ENCODE data around the gene DPP8.
"Not testable (repeated sequence)": the region's sequence is repeated elsewhere in the genome, so short reads cannot be mapped to it uniquely, and the experiment has no call there.

The DPP8 gene

DNA sequence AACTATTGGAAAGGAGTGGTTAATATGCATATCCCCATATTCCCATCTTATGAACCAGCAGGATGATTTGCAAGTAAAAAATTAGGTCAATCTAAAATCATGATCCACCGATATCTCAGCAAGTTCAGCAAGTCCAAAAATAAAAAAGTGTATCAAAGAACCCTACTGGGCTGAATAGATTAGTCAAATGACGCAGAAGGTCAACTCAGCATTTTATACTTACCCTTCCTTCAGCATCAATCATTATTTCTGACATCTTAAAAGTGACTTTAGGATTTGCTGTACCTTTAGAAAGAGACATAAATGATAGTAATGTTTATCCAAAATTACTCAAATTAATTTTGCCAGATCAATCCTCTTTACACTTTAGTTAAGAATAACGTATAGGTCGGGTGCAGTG, 32.6 kb downstream of the DPP8 start:
- no peak overlapping the region for H3K4me3 ChIP-seq (ENCODE audit: low read length)
- no peak for TF ChIP-seq ZNF274 (IDR thresholded peaks at IDR 0.05; ENCODE audit: low read depth, low read length)

DNA sequence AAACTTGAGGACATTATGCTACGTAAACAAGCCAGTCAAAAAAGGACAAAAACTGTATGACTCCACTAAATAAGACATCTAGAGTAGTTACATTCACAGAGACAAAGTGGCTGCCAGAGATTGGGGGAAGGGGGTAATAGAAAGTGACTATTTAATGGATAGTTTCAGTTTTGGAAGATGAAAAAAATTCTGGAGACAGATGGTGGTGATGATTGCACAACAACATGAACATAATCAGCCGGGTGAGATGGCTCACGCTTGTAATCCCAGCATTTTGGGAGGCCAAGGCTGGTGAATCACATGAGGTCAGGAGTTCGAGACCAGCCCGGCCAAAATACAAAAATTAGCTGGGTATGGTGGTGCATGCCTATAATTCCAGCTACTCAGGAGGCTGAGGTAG, 40.6 kb downstream of the DPP8 start:
- no peak for TF ChIP-seq ZNF274 (IDR thresholded peaks at IDR 0.05; ENCODE audit: low read depth, low read length)
- no peak overlapping the region for H3K4me3 ChIP-seq (ENCODE audit: low read length)

GRCh38 chr15:65470866-65471265, 46.6 kb downstream of the DPP8 start:
- no peak for TF ChIP-seq ZNF274 (IDR thresholded peaks at IDR 0.05; ENCODE audit: low read depth, low read length)

DNA sequence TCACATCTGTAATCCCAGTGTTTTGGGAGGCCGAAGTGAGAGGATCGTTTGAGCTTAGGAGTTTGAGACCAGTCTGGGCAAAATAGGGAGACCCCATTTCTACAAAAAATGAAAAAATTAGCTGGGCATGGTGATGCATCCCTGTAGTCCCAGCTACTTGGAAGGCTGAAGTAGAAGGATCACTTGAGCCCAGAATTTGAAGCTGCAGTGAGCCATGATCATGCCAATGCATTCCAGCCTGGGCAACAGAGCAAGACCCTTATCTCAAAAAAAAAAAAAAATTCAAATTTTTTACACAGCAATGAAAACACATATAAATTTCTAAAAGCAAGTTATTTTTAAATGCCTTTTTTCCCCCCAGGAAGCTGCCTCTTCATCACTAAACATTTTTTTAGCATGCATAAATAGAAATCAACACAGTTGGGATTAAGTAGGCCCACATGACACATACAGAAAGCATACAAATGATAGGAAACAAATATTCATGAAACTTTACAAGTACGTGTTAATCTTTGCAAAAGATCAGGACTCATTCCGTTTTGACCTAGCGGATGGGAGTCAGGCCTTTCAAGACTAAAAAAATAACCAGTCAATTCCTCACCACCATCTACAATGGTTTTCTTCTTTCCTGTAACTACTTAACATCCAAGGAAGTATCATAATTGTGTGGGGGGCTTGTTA, 49.1 kb downstream of the DPP8 start:
- no peak for TF ChIP-seq ZNF274 (IDR thresholded peaks at IDR 0.05; ENCODE audit: low read depth, low read length)
- H3K4me3 ChIP-seq (ENCODE audit: low read length) = no peak overlapping the region

More at GRCh38 chr15:65470866-65471265, 46.6 kb downstream of the DPP8 start:
- H3K4me3 ChIP-seq (ENCODE audit: low read length) = no peak overlapping the region

DNA sequence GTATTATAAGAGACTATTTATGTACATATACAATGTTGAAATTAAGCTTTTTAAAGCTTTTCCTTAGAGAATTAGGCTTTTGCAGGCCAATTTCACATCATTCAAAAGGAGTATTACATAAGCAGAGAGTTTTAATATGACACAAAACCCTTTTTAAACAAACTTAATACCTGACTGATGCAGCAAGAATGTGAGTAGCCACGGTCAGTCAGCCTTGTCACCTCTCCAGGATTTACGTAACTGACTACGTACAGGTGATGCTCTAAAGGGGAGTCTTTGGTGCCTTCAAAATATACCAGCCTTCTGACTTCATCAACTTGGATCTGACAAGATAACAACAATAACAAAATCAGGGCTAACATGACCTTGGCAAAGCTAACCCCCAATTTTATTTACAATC, 50.6 kb downstream of the DPP8 start:
- no peak overlapping the region for H3K4me3 ChIP-seq (ENCODE audit: low read length)

DNA sequence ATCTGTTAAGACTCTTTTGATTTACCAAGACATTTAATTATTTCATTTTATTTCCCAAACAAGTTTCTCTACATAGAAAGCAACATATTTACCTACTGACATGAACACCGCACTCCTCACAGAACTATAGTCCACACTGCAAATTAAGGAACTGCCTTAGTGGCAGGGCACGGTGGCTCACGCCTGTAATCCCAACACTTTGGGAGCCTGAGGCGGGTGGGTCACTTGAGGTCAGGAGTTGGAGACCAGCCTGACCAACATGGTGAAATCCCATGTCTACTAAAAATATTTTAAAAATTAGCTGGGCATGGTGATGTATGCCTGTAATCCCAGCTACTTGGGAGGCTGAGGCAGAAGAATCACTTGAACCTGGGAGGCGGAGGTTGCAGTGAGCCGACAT, 54.4 kb downstream of the DPP8 start:
- not testable (repeated sequence) for H3K4me3 ChIP-seq (ENCODE audit: low read length)

More for the DNA sequence above, 50.6 kb downstream of the DPP8 start:
- TF ChIP-seq ZNF274 (IDR thresholded peaks at IDR 0.05; ENCODE audit: low read depth, low read length) = no peak

GRCh38 chr15:65460741-65461347, 56.6 kb downstream of the DPP8 start:
- H3K4me3 ChIP-seq (ENCODE audit: low read length) = no peak overlapping the region
- TF ChIP-seq ZNF274 (IDR thresholded peaks at IDR 0.05; ENCODE audit: low read depth, low read length) = no peak

GRCh38 chr15:65455256-65455655, 62.2 kb downstream of the DPP8 start:
- not testable (repeated sequence) for H3K4me3 ChIP-seq (ENCODE audit: low read length)

GRCh38 chr15:65451989-65452388, 65.5 kb downstream of the DPP8 start:
- H3K4me3 ChIP-seq (ENCODE audit: low read length) = no peak overlapping the region
- no peak for TF ChIP-seq ZNF274 (IDR thresholded peaks at IDR 0.05; ENCODE audit: low read depth, low read length)

DNA sequence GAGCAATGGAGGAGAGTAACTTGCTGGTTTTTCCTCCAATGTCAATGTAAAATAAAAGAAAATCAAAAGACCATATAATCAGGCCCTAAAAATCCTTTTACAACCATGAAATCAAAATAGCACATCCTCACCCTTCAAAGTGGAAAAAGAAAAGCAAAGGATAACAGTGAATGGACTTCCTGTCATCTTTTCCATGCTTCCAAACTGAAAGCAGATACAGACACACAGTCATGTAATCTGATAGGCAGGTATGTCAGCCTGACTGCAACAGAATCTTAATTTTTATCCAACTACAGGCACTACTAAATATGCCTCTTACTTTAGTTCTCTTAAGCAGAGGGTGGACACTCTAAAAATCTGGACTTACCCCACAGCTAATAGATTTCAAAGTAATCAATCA, 66.9 kb downstream of the DPP8 start:
- no peak overlapping the region for H3K4me3 ChIP-seq (ENCODE audit: low read length)
- no peak for TF ChIP-seq ZNF274 (IDR thresholded peaks at IDR 0.05; ENCODE audit: low read depth, low read length)

- TF ChIP-seq ZNF274 (IDR thresholded peaks at IDR 0.05; ENCODE audit: low read depth, low read length) = no peak
- H3K4me3 ChIP-seq (ENCODE audit: low read length) = no peak overlapping the region
Measured at GRCh38 chr15:65447145-65447544, 70.3 kb downstream of the DPP8 start.

GRCh38 chr15:65434201-65434600, 83.3 kb downstream of the DPP8 start:
- H3K4me3 ChIP-seq (ENCODE audit: low read length) = no peak overlapping the region
- TF ChIP-seq ZNF274 (IDR thresholded peaks at IDR 0.05; ENCODE audit: low read depth, low read length) = no peak

- H3K4me3 ChIP-seq (ENCODE audit: low read length) = no peak overlapping the region
- TF ChIP-seq ZNF274 (IDR thresholded peaks at IDR 0.05; ENCODE audit: low read depth, low read length) = no peak
Measured at GRCh38 chr15:65431731-65432130, 85.8 kb downstream of the DPP8 start.

- no peak for TF ChIP-seq ZNF274 (IDR thresholded peaks at IDR 0.05; ENCODE audit: low read depth, low read length)
- no peak overlapping the region for H3K4me3 ChIP-seq (ENCODE audit: low read length)
Measured at GRCh38 chr15:65426216-65426853, 91.2 kb downstream of the DPP8 start.

DNA sequence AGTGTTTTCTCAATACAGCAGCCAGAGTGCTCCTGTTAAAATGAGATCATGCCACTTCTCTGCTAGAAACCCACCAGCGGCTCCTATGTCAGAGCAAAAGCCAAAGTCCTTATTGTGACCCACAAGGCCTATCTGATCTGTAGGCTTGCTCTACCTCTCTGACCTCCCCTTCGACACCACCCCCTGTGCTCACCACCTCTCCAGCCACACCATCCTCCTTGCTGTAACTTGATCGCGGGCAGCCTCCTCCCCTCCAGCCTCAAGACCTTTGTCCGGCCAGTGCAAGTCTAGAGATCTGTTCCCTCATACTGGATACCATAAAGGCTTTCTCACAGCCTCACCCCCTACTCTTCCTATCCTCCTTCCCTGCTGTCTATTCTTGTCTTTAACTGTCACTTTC, 92.8 kb downstream of the DPP8 start:
- H3K4me3 ChIP-seq (ENCODE audit: low read length) = no peak overlapping the region
- TF ChIP-seq ZNF274 (IDR thresholded peaks at IDR 0.05; ENCODE audit: low read depth, low read length) = no peak
